Measurements from ENCODE around the gene LIPT2.

The LIPT2 gene

GRCh38 chr11:74480688-74481417, 12.7 kb downstream of the LIPT2 start:
- no peak for DNase-seq (ENCODE audit: extremely low spot score)
- TF ChIP-seq HDGF (IDR thresholded peaks at IDR 0.05; ENCODE audit: borderline replicate concordance): no peak
- TF ChIP-seq TARDBP (IDR thresholded peaks at IDR 0.05): no peak
- no peak for TF ChIP-seq ZNF384 (IDR thresholded peaks at IDR 0.05)
- TF ChIP-seq FOXA1 (IDR thresholded peaks at IDR 0.05): no peak
- POLR2A ChIA-PET: interaction anchor here (1.6 kb wide), 1 partner anchor 12 kb away, joined by 7 read pairs; the partner anchor contains the start of gene LIPT2
- CTCF ChIA-PET: no interaction called here

DNA sequence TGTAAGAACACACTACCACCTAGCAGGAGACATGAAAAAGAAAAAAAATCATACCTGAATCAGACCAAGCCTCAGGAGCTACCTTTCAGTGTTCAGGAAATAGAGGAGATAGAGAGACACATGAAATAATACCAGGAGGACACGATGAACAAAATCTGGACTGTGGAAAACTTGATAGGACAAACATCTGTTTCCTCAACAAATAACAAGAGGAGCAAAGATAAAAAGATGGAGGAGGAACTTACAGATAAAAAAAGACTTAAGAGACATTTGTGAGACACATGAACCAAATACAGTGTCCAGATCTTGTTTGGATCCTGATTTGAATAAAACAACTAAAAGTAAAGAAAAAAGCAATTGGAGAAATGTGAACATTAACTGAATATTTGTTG, 13.8 kb downstream of the LIPT2 start:
- CTCF ChIA-PET: interaction anchor here (0.5 to 1.0 kb wide), 2 partner anchors 9 to 23 kb away, joined by 4 read pairs; no protein-coding TSS in a partner anchor
- DNase-seq (ENCODE audit: extremely low spot score): no peak
- no peak for TF ChIP-seq CTBP1 (IDR thresholded peaks at IDR 0.05; ENCODE audit: borderline replicate concordance)
- no peak for TF ChIP-seq HDGF (IDR thresholded peaks at IDR 0.05; ENCODE audit: borderline replicate concordance)
- no peak for TF ChIP-seq SP1 (IDR thresholded peaks at IDR 0.05)
- no peak for TF ChIP-seq ARNT (IDR thresholded peaks at IDR 0.05)
- no peak for TF ChIP-seq ELF4 (IDR thresholded peaks at IDR 0.05)
- TF ChIP-seq FOXM1 (IDR thresholded peaks at IDR 0.05; ENCODE audit: borderline replicate concordance): no peak
- TF ChIP-seq, protein P1, sequence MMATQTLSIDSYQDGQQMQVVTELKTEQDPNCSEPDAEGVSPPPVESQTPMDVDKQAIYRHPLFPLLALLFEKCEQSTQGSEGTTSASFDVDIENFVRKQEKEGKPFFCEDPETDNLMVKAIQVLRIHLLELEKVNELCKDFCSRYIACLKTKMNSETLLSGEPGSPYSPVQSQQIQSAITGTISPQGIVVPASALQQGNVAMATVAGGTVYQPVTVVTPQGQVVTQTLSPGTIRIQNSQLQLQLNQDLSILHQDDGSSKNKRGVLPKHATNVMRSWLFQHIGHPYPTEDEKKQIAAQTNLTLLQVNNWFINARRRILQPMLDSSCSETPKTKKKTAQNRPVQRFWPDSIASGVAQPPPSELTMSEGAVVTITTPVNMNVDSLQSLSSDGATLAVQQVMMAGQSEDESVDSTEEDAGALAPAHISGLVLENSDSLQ (IDR thresholded peaks at IDR 0.05): no peak
- TF ChIP-seq NFRKB (IDR thresholded peaks at IDR 0.05): no peak
- TF ChIP-seq TARDBP (IDR thresholded peaks at IDR 0.05): no peak
- no peak for TF ChIP-seq LEF1 (IDR thresholded peaks at IDR 0.05; ENCODE audit: borderline replicate concordance)
- TF ChIP-seq SUZ12 (IDR thresholded peaks at IDR 0.05): no peak
- TF ChIP-seq BHLHE40 (IDR thresholded peaks at IDR 0.05; ENCODE audit: borderline replicate concordance): no peak
- TF ChIP-seq L3MBTL2 (conservative IDR thresholded peaks at IDR 0.05): no peak
- TF ChIP-seq FOXK2 (IDR thresholded peaks at IDR 0.05): no peak
- no peak for TF ChIP-seq ZNF384 (IDR thresholded peaks at IDR 0.05)
- TF ChIP-seq FOXA1 (IDR thresholded peaks at IDR 0.05): no peak
- POLR2A ChIA-PET: no interaction called here

DNA sequence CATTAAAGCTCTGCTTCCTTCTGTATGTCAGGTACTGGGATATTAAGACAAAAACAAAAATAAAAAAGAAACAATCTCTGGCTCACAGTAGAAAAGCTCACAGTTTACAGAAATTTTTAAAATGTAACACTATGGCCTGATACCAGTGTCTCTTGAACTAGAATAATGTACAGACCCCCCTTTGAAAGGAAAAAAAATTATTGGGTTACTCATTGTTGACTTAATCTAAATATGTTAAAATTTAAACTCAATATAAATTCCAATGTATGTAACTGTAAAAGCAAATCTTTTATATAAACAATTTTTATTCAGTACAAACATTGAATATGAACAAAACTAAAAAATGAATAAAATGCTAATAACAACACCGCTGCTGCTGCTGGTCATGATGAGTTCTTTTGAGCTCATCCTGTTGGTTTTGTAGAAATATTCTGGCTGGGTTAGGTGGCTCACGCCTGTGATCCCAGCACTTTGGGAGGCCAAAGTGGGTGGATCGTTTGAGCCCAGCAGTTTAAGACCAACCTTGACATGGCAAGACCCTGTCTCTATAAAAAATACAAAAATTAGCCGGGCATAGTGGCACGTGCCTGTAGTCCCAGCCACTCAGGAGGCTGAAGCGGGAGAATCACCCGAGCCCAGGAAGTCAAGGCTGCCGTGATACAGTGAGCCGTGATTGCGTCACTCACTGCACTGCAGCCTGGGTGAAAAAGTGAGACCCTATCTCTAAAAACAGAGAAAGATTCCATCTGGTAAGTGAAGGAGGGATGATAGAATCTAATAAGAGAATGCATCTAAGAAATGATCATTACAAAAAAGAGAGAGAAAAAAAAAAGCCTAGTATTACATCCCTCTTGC, 14.4 kb downstream of the LIPT2 start:
- no peak for TF ChIP-seq TARDBP (IDR thresholded peaks at IDR 0.05)
- TF ChIP-seq HDGF (IDR thresholded peaks at IDR 0.05; ENCODE audit: borderline replicate concordance): no peak
- no peak for TF ChIP-seq ELF4 (IDR thresholded peaks at IDR 0.05)
- no peak for TF ChIP-seq BHLHE40 (IDR thresholded peaks at IDR 0.05; ENCODE audit: borderline replicate concordance)
- TF ChIP-seq, protein P1 (IDR thresholded peaks at IDR 0.05): no peak
- TF ChIP-seq FOXA1 (IDR thresholded peaks at IDR 0.05): no peak
- no peak for TF ChIP-seq LEF1 (IDR thresholded peaks at IDR 0.05; ENCODE audit: borderline replicate concordance)
- TF ChIP-seq NFRKB (IDR thresholded peaks at IDR 0.05): no peak
- TF ChIP-seq SP1 (IDR thresholded peaks at IDR 0.05): no peak
- no peak for TF ChIP-seq FOXK2 (IDR thresholded peaks at IDR 0.05)
- no peak for TF ChIP-seq FOXM1 (IDR thresholded peaks at IDR 0.05; ENCODE audit: borderline replicate concordance)
- ChIA-PET CTCF (interaction anchor here (0.5 to 1.0 kb wide), 2 partner anchors 9 to 23 kb away, joined by 4 read pairs; no protein-coding TSS in a partner anchor), POLR2A (interaction anchor here (1.0 kb wide), 1 partner anchor 15 kb away, joined by 5 read pairs; the partner anchor contains the start of gene LIPT2)
- no peak for DNase-seq (ENCODE audit: extremely low spot score)

DNA sequence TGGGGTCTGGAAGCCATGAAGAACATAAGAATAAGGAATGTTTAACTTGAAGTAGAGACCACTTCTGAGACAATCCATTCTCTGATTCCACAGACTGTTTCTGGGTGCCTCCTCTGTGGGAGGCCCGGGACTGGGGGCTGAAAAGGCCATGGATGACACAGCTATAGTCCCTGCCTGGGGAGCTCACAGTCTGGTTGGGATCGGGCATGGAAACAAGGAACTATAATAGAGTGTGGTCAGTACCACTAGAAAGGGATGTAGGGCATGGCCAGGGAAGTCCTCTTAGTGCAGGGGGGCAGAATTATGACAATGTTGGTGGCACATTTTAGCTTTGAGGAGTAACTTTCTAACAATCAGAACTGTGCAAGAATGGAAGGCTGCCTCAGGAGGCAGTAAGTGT, 17.0 kb downstream of the LIPT2 start:
- DNase-seq (ENCODE audit: extremely low spot score): no peak
- POLR2A ChIA-PET: interaction anchor here (1.9 to 2.5 kb wide), 2 partner anchors 16 to 17 kb away, joined by 9 to 10 read pairs; partner anchors contain the start of gene LIPT2
- TF ChIP-seq BHLHE40 (IDR thresholded peaks at IDR 0.05; ENCODE audit: borderline replicate concordance): no peak
- no peak for TF ChIP-seq CTBP1 (IDR thresholded peaks at IDR 0.05; ENCODE audit: borderline replicate concordance)
- TF ChIP-seq, protein P1 (IDR thresholded peaks at IDR 0.05): no peak
- TF ChIP-seq HDGF (IDR thresholded peaks at IDR 0.05; ENCODE audit: borderline replicate concordance): no peak
- no peak for TF ChIP-seq L3MBTL2 (conservative IDR thresholded peaks at IDR 0.05)
- no peak for TF ChIP-seq ARNT (IDR thresholded peaks at IDR 0.05)
- no peak for TF ChIP-seq TARDBP (IDR thresholded peaks at IDR 0.05)
- TF ChIP-seq NFRKB (IDR thresholded peaks at IDR 0.05): no peak
- no peak for TF ChIP-seq FOXM1 (IDR thresholded peaks at IDR 0.05; ENCODE audit: borderline replicate concordance)
- no peak for TF ChIP-seq ZNF384 (IDR thresholded peaks at IDR 0.05)
- no peak for TF ChIP-seq SP1 (IDR thresholded peaks at IDR 0.05)
- TF ChIP-seq FOXA1 (IDR thresholded peaks at IDR 0.05): no peak
- TF ChIP-seq LEF1 (IDR thresholded peaks at IDR 0.05; ENCODE audit: borderline replicate concordance): no peak
- TF ChIP-seq FOXK2 (IDR thresholded peaks at IDR 0.05): no peak
- TF ChIP-seq ELF4 (IDR thresholded peaks at IDR 0.05): no peak
- no peak for TF ChIP-seq SUZ12 (IDR thresholded peaks at IDR 0.05)
- CTCF ChIA-PET: interaction anchor here (1.2 kb wide), 1 partner anchor 94 kb away, joined by 3 read pairs; no protein-coding TSS in a partner anchor

DNA sequence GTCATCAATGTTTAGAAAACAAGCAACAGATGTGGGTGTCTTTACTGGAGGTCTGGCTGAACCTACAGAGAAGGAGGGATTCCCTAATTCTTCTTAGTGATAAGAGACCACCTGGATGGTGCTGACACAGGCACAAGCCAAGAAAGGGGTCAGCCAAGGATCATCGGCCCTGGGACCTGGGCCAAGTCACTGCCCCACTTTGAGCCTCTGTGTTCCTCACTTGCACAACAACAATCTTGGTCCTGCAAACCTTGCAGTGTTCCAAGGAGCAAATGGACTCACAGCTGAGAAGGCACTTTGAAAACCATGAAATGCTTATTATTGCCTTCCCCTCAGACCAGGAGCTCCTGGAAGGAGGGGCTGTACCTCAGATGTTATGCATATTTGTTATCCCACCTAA, 19.2 kb downstream of the LIPT2 start:
- POLR2A ChIA-PET: interaction anchor here (1.9 to 2.5 kb wide), 2 partner anchors 19 kb away, joined by 8 to 9 read pairs; partner anchors contain the start of gene LIPT2
- no peak for DNase-seq (ENCODE audit: extremely low spot score)
- TF ChIP-seq LEF1 (IDR thresholded peaks at IDR 0.05; ENCODE audit: borderline replicate concordance) (no peak), BHLHE40 (IDR thresholded peaks at IDR 0.05; ENCODE audit: borderline replicate concordance) (no peak), L3MBTL2 (conservative IDR thresholded peaks at IDR 0.05) (no peak), HDGF (IDR thresholded peaks at IDR 0.05; ENCODE audit: borderline replicate concordance) (no peak), FOXA1 (IDR thresholded peaks at IDR 0.05) (no peak), ARNT (IDR thresholded peaks at IDR 0.05) (no peak), TARDBP (IDR thresholded peaks at IDR 0.05) (no peak)
- TF ChIP-seq, protein P1 (IDR thresholded peaks at IDR 0.05): no peak
- CTCF ChIA-PET: no interaction called here
